Transverse colon (tissue), 3 donors: ENCODE results near the gene PARP6.

Experiments used
- POLR2A ChIP-seq: fragments of 450-650 bp; IDR thresholded peaks from one replicate; pipeline ENCODE4 v1.6.1; 2016; ENCODE audit warnings: antibody characterized with exemption, mild to moderate bottlenecking, moderate library complexity
- POLR2AphosphoS5 ChIP-seq, 3 donors: sonication (generic); formaldehyde crosslinking; IDR thresholded peaks; one replicate each; pipeline ENCODE4 v1.6.1; 2016; ENCODE audit warnings: antibody characterized with exemption in 3 of 3

- no peak for TF ChIP-seq POLR2A
- no peak for TF ChIP-seq POLR2AphosphoS5 (IDR thresholded peaks at IDR 0.05)
Observed at GRCh38 chr15:72312605-72313447, 40.5 kb upstream of the PARP6 start.
